Body of pancreas (tissue), 4 donors: ENCODE results near the gene SPSB1.

Source experiments
- CTCF ChIP-seq, 7 experiments: fragments of 450-650 bp in 4 of 7; fragments of 200-600 bp in 3 of 7; sonication (generic) in 3 of 7; IDR thresholded peaks; one replicate each; pipeline ENCODE4 v1.5.1; 2016 to 2019; ENCODE audit warnings: antibody characterized with exemption in 7 of 7
- POLR2A ChIP-seq, 3 donors: fragments of 450-650 bp; IDR thresholded peaks; one replicate each; pipeline ENCODE4 v1.6.1; 2016; ENCODE audit warnings: antibody characterized with exemption in 3 of 3, mild to moderate bottlenecking in 2 of 3

- no peak for TF ChIP-seq POLR2A (IDR thresholded peaks at IDR 0.05)
- TF ChIP-seq CTCF (IDR thresholded peaks at IDR 0.05), result no peak
These were observed 95.9 kb downstream of the SPSB1 start for GRCh38 chr1:9388335-9389180.
